HEK293 (cell line): ENCODE results near the gene ZBED6.

Experiments
- CTCF ChIP-seq: fragments of 450-650 bp; formaldehyde crosslinking; IDR thresholded peaks from 2 replicates; pipeline ENCODE4 v1.5.1; 2016; ENCODE audit warnings: missing biosample characterization, missing genetic modification characterization
- PRDM4 ChIP-seq: fragments of 450-650 bp; formaldehyde crosslinking; IDR thresholded peaks from 2 replicates; pipeline ENCODE4 v1.5.1; 2017; ENCODE audit warnings: missing biosample characterization, missing genetic modification characterization
- REST ChIP-seq: fragments of 450-650 bp; formaldehyde crosslinking; IDR thresholded peaks from 2 replicates; pipeline ENCODE4 v1.5.1; 2016; ENCODE audit warnings: missing biosample characterization, missing genetic modification characterization
- YY1 ChIP-seq: fragments of 450-650 bp; formaldehyde crosslinking; IDR thresholded peaks from 2 replicates; pipeline ENCODE4 v1.5.1; 2018; ENCODE audit warnings: missing biosample characterization, missing genetic modification characterization
- ZBTB48 ChIP-seq: fragments of 450-650 bp; formaldehyde crosslinking; IDR thresholded peaks from 2 replicates; pipeline ENCODE4 v1.5.1; 2016; ENCODE audit warnings: missing biosample characterization, missing genetic modification characterization
- ZNF24 ChIP-seq: fragments of 450-650 bp; formaldehyde crosslinking; IDR thresholded peaks from 2 replicates; pipeline ENCODE4 v1.5.1; 2016; ENCODE audit warnings: missing biosample characterization, missing genetic modification characterization
- ZNF362 ChIP-seq: fragments of 450-650 bp; formaldehyde crosslinking; IDR thresholded peaks from 2 replicates; pipeline ENCODE4 v1.5.1; 2016; ENCODE audit warnings: missing biosample characterization, missing genetic modification characterization
- ZNF404 ChIP-seq: fragments of 450-650 bp; formaldehyde crosslinking; IDR thresholded peaks from 2 replicates; pipeline ENCODE4 v1.5.1; 2017; ENCODE audit warnings: missing biosample characterization, missing genetic modification characterization
- ZNF426 ChIP-seq: fragments of 450-650 bp; formaldehyde crosslinking; IDR thresholded peaks from 2 replicates; pipeline ENCODE4 v1.5.1; 2017; ENCODE audit warnings: missing biosample characterization, missing genetic modification characterization, mild to moderate bottlenecking, inconsistent platforms, moderate library complexity
- ZNF449 ChIP-seq: fragments of 450-650 bp; formaldehyde crosslinking; IDR thresholded peaks from 2 replicates; pipeline ENCODE4 v1.5.1; 2017; ENCODE audit warnings: missing biosample characterization, mild to moderate bottlenecking, missing genetic modification characterization, moderate library complexity
- ZNF513 ChIP-seq: fragments of 450-650 bp; IDR thresholded peaks from 2 replicates; pipeline ENCODE4 v1.5.1; 2018; ENCODE audit warnings: missing biosample characterization, missing genetic modification characterization

- no peak for TF ChIP-seq ZNF24 (tag by site-specific recombination)
- TF ChIP-seq REST = no peak
- TF ChIP-seq ZBTB48 (tag by site-specific recombination) = no peak
- TF ChIP-seq ZNF404 (tag by site-specific recombination) = no peak
- no peak for TF ChIP-seq CTCF (tag by site-specific recombination)
- no peak for TF ChIP-seq PRDM4 (tag by site-specific recombination)
- TF ChIP-seq ZNF362 = no peak
- no peak for TF ChIP-seq ZNF513 (tag by site-specific recombination)
- TF ChIP-seq ZNF426 (tag by site-specific recombination) = no peak
- no peak for TF ChIP-seq YY1
- no peak for TF ChIP-seq ZNF449 (tag by site-specific recombination)
Observed at GRCh38 chr1:203765029-203765837, 30.2 kb upstream of the ZBED6 start, which contains the start of gene LAX1.
